Left lung (tissue), 10 donors: ENCODE measurements around the gene SV2C. TPM values are rescaled to one million over a fixed set of nuclear protein-coding genes. Genes with fewer than 3 reads are reported as not detected.

Experiments
- ATAC-seq: fragments of 200-7000 bp; cut with Tn5 transposase; one replicate; pipeline ENCODE4 v1.9.1; 2020; ENCODE audit warnings: moderate library complexity
- DNase-seq, 4 donors: peaks; one replicate each; pipeline ENCODE4 v3.0.0-alpha.2; 2013 to 2020
- H3K27ac ChIP-seq, 2 donors: fragments of 200-600 bp; sonication (generic) in 1 of 2; one replicate each; pipeline versions ENCODE4 v1.5.0 to v1.8.0; 2020 to 2021
- H3K27me3 ChIP-seq, 2 donors: fragments of 200-600 bp; sonication (generic) in 1 of 2; one replicate each; pipeline versions ENCODE4 v1.5.0 to v1.8.0; 2020 to 2021
- H3K36me3 ChIP-seq, 2 donors: fragments of 200-600 bp; sonication (generic) in 1 of 2; one replicate each; pipeline versions ENCODE4 v1.5.0 to v1.8.0; 2020 to 2021
- H3K4me1 ChIP-seq, 2 donors: fragments of 200-600 bp; one replicate each; pipeline ENCODE4 v1.8.0; 2021
- H3K4me3 ChIP-seq, 2 donors: fragments of 200-600 bp; sonication (generic) in 1 of 2; one replicate each; pipeline versions ENCODE4 v1.5.0 to v1.8.0; 2020 to 2021; ENCODE audit warnings: mild to moderate bottlenecking in 1 of 2
- H3K9me3 ChIP-seq, 2 donors: fragments of 200-600 bp; sonication (generic) in 1 of 2; one replicate each; pipeline versions ENCODE4 v1.5.0 to v1.8.0; 2020 to 2021
- CTCF ChIP-seq, 2 donors: fragments of 200-600 bp; sonication (generic) in 1 of 2; IDR thresholded peaks; one replicate each; pipeline versions ENCODE4 v1.5.0 to v1.8.0; 2021; ENCODE audit warnings: antibody characterized with exemption in 2 of 2
- intact Hi-C, 2 donors: fragments of 100-400 bp; cut with DNase I; formaldehyde crosslinking; loops; one replicate each; pipeline versions ENCODE4 v1.11.2 to v1.14.2; 2022
- polyA plus RNA-seq, 6 donors: library from polyadenylated mRNA; unstranded; fragments of 120-200 nt; gene quantifications; one replicate each; pipeline ENCODE4 v1.2.1, GENCODE V29; 2013; ENCODE audit not compliant: insufficient read length in 6 of 6
- total RNA-seq, 2 donors: library from RNA; stranded (reverse); fragmentation: NEBNext Ultra II Directional; extraction: Animal tissue kit (Norgen Biotek cat#: 25700); gene quantifications; one replicate each; pipeline ENCODE4 v1.2.1, GENCODE V29; 2021
- donor health status: DM: no; HTN: yes; CAD: no.
- donor health status: DM: no; HTN: no; CAD: no.

Gene SV2C
- total and polyA plus RNA-seq, 8 donors, result 0.26 to 0.52 (median 0.37) TPM

DNA sequence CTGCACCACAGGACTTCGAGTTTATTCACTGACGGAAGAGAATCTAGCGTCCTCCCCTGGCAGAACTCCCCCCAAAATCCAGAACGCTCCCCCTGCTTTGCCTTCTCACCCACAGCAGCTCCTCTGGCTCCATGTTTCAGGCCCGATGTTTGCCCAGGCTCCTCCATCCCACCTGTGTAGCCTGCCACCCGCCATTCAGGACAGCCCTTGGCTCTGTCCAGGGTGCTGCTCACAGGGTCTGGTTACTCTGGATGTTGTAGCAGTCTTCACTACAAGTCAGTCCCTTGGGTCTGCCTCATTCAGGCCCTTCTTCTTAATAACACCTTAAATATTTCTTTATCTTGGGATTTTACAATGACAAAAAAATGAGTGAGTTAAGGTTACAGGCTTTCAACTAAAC lies 41.3 kb upstream of the SV2C start:
- no peak for TF ChIP-seq CTCF (IDR thresholded peaks at IDR 0.05)
- Histone ChIP-seq H3K27ac (no peak overlapping the region), H3K27me3 (peaks cover 0 to 20% of the 10 kb centered on the region in 2 donors), H3K9me3 (no peaks in the 10 kb centered on the region), H3K4me1 (no peaks in the 10 kb centered on the region), H3K4me3 (no peak overlapping the region), H3K36me3 (no peaks in the 10 kb centered on the region)
- ATAC-seq, result peak; percentile 37
- intact Hi-C loops, result no loop called here
- DNase-seq, result peak in 1 of 4 donors; percentile 13

- ATAC-seq, result no peak
- Histone ChIP-seq H3K27ac (no peak overlapping the region), H3K36me3 (no peaks in the 10 kb centered on the region), H3K9me3 (no peaks in the 10 kb centered on the region), H3K27me3 (no peaks in the 10 kb centered on the region), H3K4me3 (no peak overlapping the region), H3K4me1 (no peaks in the 10 kb centered on the region)
- TF ChIP-seq CTCF (IDR thresholded peaks at IDR 0.05), result no peak
- intact Hi-C loops, result no loop called here
- no peak for DNase-seq
Observed at GRCh38 chr5:76046741-76047140, 36.4 kb upstream of the SV2C start.

DNA sequence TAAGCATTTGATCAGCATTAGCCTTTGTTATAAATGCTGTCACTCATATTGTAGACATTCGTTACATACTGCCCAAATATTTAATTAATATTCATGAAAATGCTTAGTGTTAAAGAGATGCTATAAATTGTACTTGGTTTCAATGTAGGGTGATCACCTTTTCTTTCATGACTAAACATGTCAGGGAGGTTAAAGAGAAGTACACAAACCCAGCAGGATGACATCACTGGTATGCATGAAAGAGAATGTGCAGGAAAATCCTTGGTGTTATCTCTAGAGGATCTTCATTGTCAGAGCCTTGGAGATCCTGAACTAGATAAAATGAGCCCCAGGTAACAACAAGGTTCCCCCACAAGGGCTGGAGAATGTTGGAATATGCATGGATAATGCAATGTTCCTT lies 33.0 kb upstream of the SV2C start:
- no peaks in the 10 kb centered on the region for H3K27me3 ChIP-seq
- no peaks in the 10 kb centered on the region for H3K9me3 ChIP-seq
- DNase-seq, result no peak
- TF ChIP-seq CTCF (IDR thresholded peaks at IDR 0.05), result no peak
- H3K4me3 ChIP-seq, result no peak overlapping the region
- intact Hi-C loops, result no loop called here
- ATAC-seq, result no peak
- no peak overlapping the region for H3K27ac ChIP-seq
- no peaks in the 10 kb centered on the region for H3K4me1 ChIP-seq
- no peaks in the 10 kb centered on the region for H3K36me3 ChIP-seq

DNA sequence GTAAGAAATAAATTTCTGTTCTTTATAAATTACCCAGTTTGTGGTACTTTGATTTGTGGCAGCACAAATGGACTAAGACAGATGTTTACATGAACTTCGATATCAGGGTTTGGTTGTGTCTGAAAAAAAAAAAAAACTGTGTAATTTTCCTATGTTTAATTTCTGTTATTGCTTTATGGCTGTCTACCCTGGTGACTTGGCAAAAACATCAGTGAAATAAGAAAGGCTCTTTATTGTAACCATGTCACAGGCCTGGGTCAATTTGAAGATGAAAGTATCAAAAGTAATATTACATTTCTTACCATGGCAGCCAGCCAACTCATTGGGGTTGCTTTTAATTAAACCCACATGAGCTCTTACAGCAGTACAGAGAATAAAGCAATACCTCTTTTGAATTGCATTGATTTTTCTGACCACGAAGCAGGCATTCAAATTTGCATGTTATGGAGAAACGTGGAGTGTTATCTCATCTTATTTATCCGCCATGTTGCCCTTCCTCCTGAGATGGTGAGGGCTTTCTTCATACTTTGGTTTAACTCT lies 20.6 kb upstream of the SV2C start:
- no peak for DNase-seq
- H3K27me3 ChIP-seq, result no peaks in the 10 kb centered on the region
- no peaks in the 10 kb centered on the region for H3K36me3 ChIP-seq
- H3K4me1 ChIP-seq, result no peaks in the 10 kb centered on the region
- TF ChIP-seq CTCF (IDR thresholded peaks at IDR 0.05), result no peak
- H3K9me3 ChIP-seq, result no peaks in the 10 kb centered on the region
- H3K4me3 ChIP-seq, result no peak overlapping the region
- no peak overlapping the region for H3K27ac ChIP-seq
- intact Hi-C loops, result no loop called here
- ATAC-seq, result no peak

DNA sequence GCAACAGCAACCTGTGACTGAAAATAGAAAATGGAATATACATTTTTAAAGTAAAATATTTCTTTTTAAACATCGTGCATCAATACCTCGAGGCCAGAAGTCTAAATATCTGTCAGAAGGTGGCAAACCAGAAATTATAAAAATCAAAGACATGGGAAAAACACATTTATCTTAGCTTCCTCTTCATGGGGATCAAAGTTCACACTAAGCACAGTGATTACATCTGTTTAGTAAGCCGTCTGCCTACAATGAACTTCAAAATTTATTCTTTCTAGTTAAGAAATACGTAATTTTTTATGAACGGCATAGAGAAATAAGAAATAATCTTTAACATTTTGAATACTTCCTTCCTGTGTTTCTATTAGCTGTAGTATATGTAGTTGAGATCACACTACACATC lies 17.9 kb upstream of the SV2C start:
- TF ChIP-seq CTCF (IDR thresholded peaks at IDR 0.05), result no peak
- Histone ChIP-seq H3K9me3 (no peaks in the 10 kb centered on the region), H3K4me1 (no peaks in the 10 kb centered on the region), H3K4me3 (no peak overlapping the region), H3K36me3 (no peaks in the 10 kb centered on the region), H3K27ac (no peak overlapping the region), H3K27me3 (no peaks in the 10 kb centered on the region)
- intact Hi-C loops, result no loop called here
- ATAC-seq (no peak), DNase-seq (no peak)
